Measurements from ENCODE around the gene LHX1. TPM values are rescaled to one million over a fixed set of nuclear protein-coding genes. Genes with fewer than 3 reads are reported as not detected.

Gene LHX1
- total and polyA plus RNA-seq, 7 donors, result not detected

- TF ChIP-seq CTCF (IDR thresholded peaks at IDR 0.05), result no peak
- intact Hi-C loops (cut with DNase I), result no loop called here
Measured at GRCh38 chr17:36972186-36972700, 35.0 kb downstream of the LHX1 start.

GRCh38 chr17:36972905-36973304 is 35.6 kb downstream of the LHX1 start:
- no peak for DNase-seq
- no peak overlapping the region for H3K4me3 ChIP-seq

More at GRCh38 chr17:36972186-36972700, 35.0 kb downstream of the LHX1 start:
- Histone ChIP-seq H3K27me3 (ENCODE audit: insufficient read depth in 3 of 3, low read length in 2 of 3) (no peaks in the 10 kb centered on the region), H3K36me3 (ENCODE audit: insufficient read depth in 1 of 2, low read depth in 1 of 2) (peaks cover 0 to 8% of the 10 kb centered on the region in 2 donors), H3K4me3 (no peak overlapping the region), H3K9me3 (no peaks in the 10 kb centered on the region), H3K4me1 (no peaks in the 10 kb centered on the region), H3K27ac (no peak overlapping the region)
- DNase-seq, result no peak
- ATAC-seq, result no peak

GRCh38 chr17:36975922-36976515 is 38.7 kb downstream of the LHX1 start:
- Histone ChIP-seq H3K36me3 (ENCODE audit: insufficient read depth in 1 of 2, low read depth in 1 of 2) (no peaks in the 10 kb centered on the region), H3K27me3 (ENCODE audit: insufficient read depth in 3 of 3, low read length in 2 of 3) (no peaks in the 10 kb centered on the region), H3K9me3 (no peaks in the 10 kb centered on the region), H3K4me1 (peaks cover 6% of the 10 kb centered on the region), H3K4me3 (no peak overlapping the region), H3K27ac (no peak overlapping the region)
- ATAC-seq (no peak), DNase-seq (no peak)
- 89 to 96% (median 95%) methylated on average over 1 of the region's 1 CpG for WGBS, 3 donors
- intact Hi-C loops (cut with DNase I), result no loop called here
- no peak for TF ChIP-seq CTCF (IDR thresholded peaks at IDR 0.05)

More at GRCh38 chr17:36972905-36973304, 35.6 kb downstream of the LHX1 start:
- H3K4me1 ChIP-seq, result no peaks in the 10 kb centered on the region
- no peaks in the 10 kb centered on the region for H3K27me3 ChIP-seq (ENCODE audit: insufficient read depth in 3 of 3, low read length in 2 of 3)
- no peak for TF ChIP-seq CTCF (IDR thresholded peaks at IDR 0.05)
- no peak for ATAC-seq
- H3K9me3 ChIP-seq, result no peaks in the 10 kb centered on the region
- peaks cover 0 to 8% of the 10 kb centered on the region in 2 donors for H3K36me3 ChIP-seq (ENCODE audit: insufficient read depth in 1 of 2, low read depth in 1 of 2)
- WGBS, 3 donors, result 97 to 100% (median 100%) methylated on average over 1 of the region's 1 CpG
- no peak overlapping the region for H3K27ac ChIP-seq
- intact Hi-C loops (cut with DNase I), result no loop called here

GRCh38 chr17:36977066-36977465 is 39.8 kb downstream of the LHX1 start:
- no peak overlapping the region for H3K4me3 ChIP-seq
- TF ChIP-seq CTCF (IDR thresholded peaks at IDR 0.05), result no peak
- H3K9me3 ChIP-seq, result no peaks in the 10 kb centered on the region
- 87 to 93% (median 92%) methylated on average over 2 of the region's 2 CpGs for WGBS, 3 donors
- DNase-seq, result no peak
- H3K4me1 ChIP-seq, result peaks cover 6% of the 10 kb centered on the region
- ATAC-seq, result no peak
- no peaks in the 10 kb centered on the region for H3K27me3 ChIP-seq (ENCODE audit: insufficient read depth in 3 of 3, low read length in 2 of 3)
- H3K27ac ChIP-seq, result no peak overlapping the region
- intact Hi-C loops (cut with DNase I), result no loop called here
- no peaks in the 10 kb centered on the region for H3K36me3 ChIP-seq (ENCODE audit: insufficient read depth in 1 of 2, low read depth in 1 of 2)

GRCh38 chr17:36977568-36977967 is 40.3 kb downstream of the LHX1 start:
- H3K36me3 ChIP-seq (ENCODE audit: insufficient read depth in 1 of 2, low read depth in 1 of 2), result no peaks in the 10 kb centered on the region
- WGBS, 3 donors, result 95 to 99% (median 98%) methylated on average over 2 of the region's 2 CpGs
- no peaks in the 10 kb centered on the region for H3K9me3 ChIP-seq
- H3K4me3 ChIP-seq, result no peak overlapping the region
- DNase-seq, result no peak
- H3K27ac ChIP-seq, result no peak overlapping the region
- TF ChIP-seq CTCF (IDR thresholded peaks at IDR 0.05), result no peak
- intact Hi-C loops (cut with DNase I), result no loop called here
- no peak for ATAC-seq
- no peaks in the 10 kb centered on the region for H3K27me3 ChIP-seq (ENCODE audit: insufficient read depth in 3 of 3, low read length in 2 of 3)
- peaks cover 6% of the 10 kb centered on the region for H3K4me1 ChIP-seq

Data from psoas muscle (tissue), 8 donors.